Measurements from ENCODE around the gene SLC25A51. TPM values are rescaled to one million over a fixed set of nuclear protein-coding genes. Genes with fewer than 3 reads are reported as not detected.

The SLC25A51 gene
- total RNA-seq, 4 donors from 2014 or later: 36.3 to 52.5 (median 40.4) TPM

DNA sequence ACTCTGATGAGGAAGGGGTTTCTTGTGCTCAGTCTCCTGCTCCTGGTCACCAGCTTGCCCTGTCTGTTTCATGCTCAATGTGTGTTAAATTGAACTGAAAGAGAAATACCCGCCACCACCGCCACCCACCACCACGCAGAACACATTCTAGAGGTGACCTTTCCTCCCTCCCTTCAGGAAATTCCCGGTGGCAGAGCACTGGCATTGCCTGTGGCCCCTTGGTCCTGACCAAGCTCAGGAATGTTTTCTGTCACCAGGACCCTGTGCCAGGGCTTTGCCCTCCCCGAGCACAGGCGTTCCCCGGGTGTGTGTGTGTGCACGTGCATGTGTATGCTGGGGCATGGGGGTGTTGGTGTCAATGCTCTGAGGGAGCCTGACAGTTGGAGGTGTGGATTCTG is 10.2 kb upstream of the SLC25A51 start:
- TF ChIP-seq, protein P1, sequence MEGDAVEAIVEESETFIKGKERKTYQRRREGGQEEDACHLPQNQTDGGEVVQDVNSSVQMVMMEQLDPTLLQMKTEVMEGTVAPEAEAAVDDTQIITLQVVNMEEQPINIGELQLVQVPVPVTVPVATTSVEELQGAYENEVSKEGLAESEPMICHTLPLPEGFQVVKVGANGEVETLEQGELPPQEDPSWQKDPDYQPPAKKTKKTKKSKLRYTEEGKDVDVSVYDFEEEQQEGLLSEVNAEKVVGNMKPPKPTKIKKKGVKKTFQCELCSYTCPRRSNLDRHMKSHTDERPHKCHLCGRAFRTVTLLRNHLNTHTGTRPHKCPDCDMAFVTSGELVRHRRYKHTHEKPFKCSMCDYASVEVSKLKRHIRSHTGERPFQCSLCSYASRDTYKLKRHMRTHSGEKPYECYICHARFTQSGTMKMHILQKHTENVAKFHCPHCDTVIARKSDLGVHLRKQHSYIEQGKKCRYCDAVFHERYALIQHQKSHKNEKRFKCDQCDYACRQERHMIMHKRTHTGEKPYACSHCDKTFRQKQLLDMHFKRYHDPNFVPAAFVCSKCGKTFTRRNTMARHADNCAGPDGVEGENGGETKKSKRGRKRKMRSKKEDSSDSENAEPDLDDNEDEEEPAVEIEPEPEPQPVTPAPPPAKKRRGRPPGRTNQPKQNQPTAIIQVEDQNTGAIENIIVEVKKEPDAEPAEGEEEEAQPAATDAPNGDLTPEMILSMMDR (IDR thresholded peaks at IDR 0.05; ENCODE audit: low read depth): no peak

DNA sequence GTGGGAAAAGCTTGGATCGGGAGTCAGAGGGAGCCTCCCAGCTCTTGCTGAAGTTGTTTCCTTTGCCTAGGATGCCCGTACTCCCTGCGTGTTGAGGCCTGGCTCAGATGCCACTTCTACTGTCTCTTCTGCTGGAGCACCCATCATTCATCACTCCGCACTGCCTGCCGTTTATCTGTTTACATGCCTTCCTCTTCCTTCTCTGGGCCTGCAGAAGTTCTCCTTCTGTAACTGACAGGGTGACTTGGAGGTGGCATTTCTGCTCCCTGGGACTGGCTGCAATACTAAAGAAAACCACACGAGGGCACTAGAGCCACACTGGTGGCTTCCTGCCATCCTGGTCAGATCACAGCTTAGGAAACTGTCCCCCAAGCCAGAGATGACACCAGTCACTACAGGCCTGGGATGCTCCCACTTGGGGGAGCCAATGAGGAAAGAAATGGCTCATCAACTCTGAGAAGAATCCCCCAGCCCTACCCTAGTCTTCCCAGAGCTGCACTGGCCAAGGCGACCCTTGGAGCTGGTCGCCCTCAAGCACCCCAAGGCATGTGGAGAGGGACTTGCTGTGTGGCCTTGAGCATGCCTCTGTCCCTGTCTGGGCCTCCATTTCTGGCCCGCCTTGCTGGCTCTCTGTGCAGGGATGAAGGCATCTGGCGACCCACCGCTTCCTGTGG is 9.7 kb upstream of the SLC25A51 start:
- TF ChIP-seq, protein P1 (IDR thresholded peaks at IDR 0.05; ENCODE audit: low read depth): no peak

DNA sequence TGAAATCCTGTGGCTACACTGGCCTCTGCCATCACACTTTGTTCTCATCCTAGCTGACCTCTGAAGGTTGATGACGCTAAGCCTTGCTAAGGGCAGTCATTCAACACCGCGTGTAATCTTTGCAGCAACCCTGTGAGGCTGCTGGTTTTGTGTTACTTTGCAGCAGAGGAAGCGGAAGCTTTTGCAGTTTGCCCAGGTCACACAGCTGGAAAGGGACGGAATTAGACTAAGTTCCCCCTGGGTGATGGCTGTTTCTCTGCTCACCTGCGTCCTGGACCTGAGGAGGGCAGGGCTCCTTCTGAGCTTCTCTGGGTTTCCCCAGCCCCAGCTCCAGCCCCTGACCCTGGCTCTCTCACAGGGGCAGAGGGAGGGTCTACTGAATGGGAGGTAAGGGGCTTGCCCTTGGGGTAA is 7.3 kb upstream of the SLC25A51 start:
- TF ChIP-seq, protein P1 (IDR thresholded peaks at IDR 0.05; ENCODE audit: low read depth): no peak

DNA sequence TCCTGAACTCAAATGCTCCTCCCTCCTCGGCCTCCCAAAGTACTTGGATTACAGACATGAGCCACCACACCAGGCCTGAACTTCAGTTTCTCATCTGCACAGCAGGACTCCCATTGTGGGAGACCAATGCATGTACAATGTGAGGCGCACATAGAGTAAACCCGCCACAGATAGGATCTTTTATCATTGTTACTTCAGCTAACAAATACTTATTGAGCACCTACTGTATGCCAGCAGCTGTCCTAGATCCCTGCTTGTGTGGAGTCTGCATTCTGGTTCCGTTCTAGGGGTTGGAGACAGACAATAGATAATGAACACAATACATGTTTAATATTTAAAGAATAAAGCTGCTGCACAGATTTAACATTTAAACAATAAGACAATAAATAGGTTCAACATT is 6.3 kb upstream of the SLC25A51 start:
- TF ChIP-seq, protein P1 (IDR thresholded peaks at IDR 0.05; ENCODE audit: low read depth): no peak

DNA sequence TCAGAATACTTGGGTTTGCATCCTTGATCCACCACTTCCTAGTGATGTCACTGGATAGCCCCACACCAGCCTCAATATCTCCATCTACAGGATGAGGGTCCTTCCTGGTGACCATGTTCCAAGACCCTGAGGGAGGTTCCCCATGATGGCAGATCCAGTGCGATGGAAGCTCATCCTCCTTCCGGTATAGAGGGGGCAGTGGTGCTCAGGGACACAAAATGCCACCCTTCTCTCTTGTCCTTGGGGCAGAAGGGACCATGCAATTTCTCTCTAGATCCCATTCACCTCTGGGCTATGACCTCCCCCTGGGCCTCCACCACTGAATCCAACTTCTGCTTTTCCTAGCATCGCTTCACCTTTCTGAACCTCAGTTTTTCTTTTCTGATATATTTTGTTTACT is 5.4 kb upstream of the SLC25A51 start:
- TF ChIP-seq, protein P1 (IDR thresholded peaks at IDR 0.05; ENCODE audit: low read depth): no peak

DNA sequence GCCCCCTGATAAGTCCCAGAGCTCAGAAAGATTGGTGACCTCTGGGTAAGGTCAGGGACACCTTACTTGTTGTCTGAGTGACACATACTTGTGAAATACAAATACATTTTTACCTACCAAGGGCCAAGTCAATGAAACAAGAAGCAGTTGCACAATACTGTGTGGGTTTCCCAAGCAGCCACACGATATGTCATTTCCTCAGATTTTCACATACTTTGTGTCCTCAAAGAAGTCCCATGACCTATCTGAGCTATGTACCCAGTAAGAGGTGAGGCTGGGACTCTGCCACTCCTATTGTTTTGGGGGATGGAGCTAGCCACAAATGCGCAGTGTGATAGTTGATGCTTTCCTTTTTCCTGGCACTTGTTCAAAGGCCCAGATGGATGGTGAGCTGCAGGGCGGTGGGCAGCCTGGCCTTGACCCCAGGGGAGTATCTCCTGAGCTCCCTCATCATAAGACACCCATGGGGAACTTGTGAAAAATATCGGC is 4.8 kb upstream of the SLC25A51 start:
- TF ChIP-seq, protein P1 (IDR thresholded peaks at IDR 0.05; ENCODE audit: low read depth): no peak

DNA sequence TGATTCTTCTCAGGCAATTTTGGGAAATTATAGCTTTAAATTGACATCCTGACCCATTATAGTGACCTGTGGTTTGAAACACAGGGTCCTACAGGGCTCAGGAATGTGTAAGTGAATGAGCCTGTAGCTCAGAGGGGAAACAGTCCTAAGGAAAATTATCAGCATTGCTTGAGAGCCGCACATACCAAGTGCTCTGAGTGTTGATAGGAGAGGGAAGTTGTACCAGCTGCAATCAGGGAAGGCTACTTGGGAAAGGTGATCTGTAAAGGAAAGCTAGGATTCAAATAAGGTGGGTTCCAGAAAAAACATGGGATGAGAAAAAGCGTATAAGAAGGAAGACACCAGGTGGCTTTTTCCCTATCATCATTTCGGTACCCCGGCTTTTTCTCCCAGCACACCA is 4.4 kb upstream of the SLC25A51 start:
- TF ChIP-seq, protein P1 (IDR thresholded peaks at IDR 0.05; ENCODE audit: low read depth): no peak
